ENCODE results near the gene KLHDC10.
"Not testable (repeated sequence)": the region's sequence is repeated elsewhere in the genome, so short reads cannot be mapped to it uniquely, and the experiment has no call there.

KLHDC10 gene

GRCh38 chr7:130062246-130062645 lies 8.1 kb upstream of the KLHDC10 start:
- no peak for TF ChIP-seq CTCF (IDR thresholded peaks at IDR 0.05; ENCODE audit: insufficient read depth, low read length, poor library complexity, severe bottlenecking)
- Histone ChIP-seq H3K4me3 (replicated peaks; ENCODE audit: low read depth, low read length) (no peak overlapping the region), H3K36me3 (ENCODE audit: control insufficient read depth, insufficient read depth, low read length) (no peaks in the 10 kb centered on the region), H3K27me3 (replicated peaks; ENCODE audit: control insufficient read depth, insufficient read depth, low read length) (no peaks in the 10 kb centered on the region)
- no peak for DNase-seq (ENCODE audit: extremely low read depth, insufficient read length)

- peak; percentile 84 for TF ChIP-seq CTCF (IDR thresholded peaks at IDR 0.05; ENCODE audit: insufficient read depth, low read length, poor library complexity, severe bottlenecking)
- Histone ChIP-seq H3K27me3 (replicated peaks; ENCODE audit: control insufficient read depth, insufficient read depth, low read length) (no peaks in the 10 kb centered on the region), H3K4me3 (replicated peaks; ENCODE audit: low read depth, low read length) (no peak overlapping the region), H3K36me3 (ENCODE audit: control insufficient read depth, insufficient read depth, low read length) (no peaks in the 10 kb centered on the region)
- DNase-seq (ENCODE audit: extremely low read depth, insufficient read length): peak; percentile 13
These were observed 7.3 kb upstream of the KLHDC10 start for GRCh38 chr7:130063036-130063435.

- not testable (repeated sequence) for DNase-seq (ENCODE audit: extremely low read depth, insufficient read length); H3K27me3 ChIP-seq (replicated peaks; ENCODE audit: control insufficient read depth, insufficient read depth, low read length); H3K4me3 ChIP-seq (replicated peaks; ENCODE audit: low read depth, low read length); H3K36me3 ChIP-seq (ENCODE audit: control insufficient read depth, insufficient read depth, low read length)
These were observed 5.8 kb upstream of the KLHDC10 start for GRCh38 chr7:130064580-130064926.

DNA sequence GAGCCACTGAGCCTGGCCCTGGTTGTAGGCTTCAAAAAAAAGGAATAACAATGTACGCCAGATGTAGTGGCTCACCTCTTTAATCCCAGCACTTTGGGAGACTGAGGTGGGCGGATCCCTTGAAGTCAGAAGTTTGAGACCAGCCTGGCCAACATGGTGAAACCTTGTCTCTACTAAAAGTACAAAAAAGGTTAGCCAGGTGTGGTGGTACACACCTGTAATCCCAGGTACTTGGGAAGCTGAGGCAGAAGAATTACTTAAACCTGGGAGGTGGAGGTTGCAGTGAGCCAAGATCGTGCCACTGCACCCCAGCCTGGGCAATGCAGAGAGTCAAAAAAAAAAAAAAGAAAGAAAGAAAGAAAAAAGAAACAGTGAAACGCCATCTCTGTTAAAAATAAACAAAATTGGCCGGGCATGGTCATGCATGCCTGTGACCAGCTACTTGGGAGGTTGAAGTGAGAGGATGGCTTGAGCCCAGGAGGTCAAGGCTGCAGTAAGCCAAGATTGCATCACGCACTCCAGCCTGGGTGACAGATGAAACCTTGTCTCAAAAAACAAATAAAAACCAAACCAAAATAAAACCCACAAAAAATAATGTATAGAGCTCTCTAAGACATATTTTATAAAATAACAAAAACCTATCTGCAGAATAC lies 4.7 kb upstream of the KLHDC10 start:
- no peak for DNase-seq (ENCODE audit: extremely low read depth, insufficient read length)
- Histone ChIP-seq H3K4me3 (replicated peaks; ENCODE audit: low read depth, low read length) (no peak overlapping the region), H3K27me3 (replicated peaks; ENCODE audit: control insufficient read depth, insufficient read depth, low read length) (no peaks in the 10 kb centered on the region), H3K36me3 (ENCODE audit: control insufficient read depth, insufficient read depth, low read length) (no peaks in the 10 kb centered on the region)
- no peak for TF ChIP-seq CTCF (IDR thresholded peaks at IDR 0.05; ENCODE audit: insufficient read depth, low read length, poor library complexity, severe bottlenecking)

- no peak for DNase-seq (ENCODE audit: extremely low read depth, insufficient read length)
- TF ChIP-seq CTCF (IDR thresholded peaks at IDR 0.05; ENCODE audit: insufficient read depth, low read length, poor library complexity, severe bottlenecking): no peak
- peak overlapping the region; percentile 74 for H3K4me3 ChIP-seq (replicated peaks; ENCODE audit: low read depth, low read length)
- no peaks in the 10 kb centered on the region for H3K27me3 ChIP-seq (replicated peaks; ENCODE audit: control insufficient read depth, insufficient read depth, low read length)
- no peaks in the 10 kb centered on the region for H3K36me3 ChIP-seq (ENCODE audit: control insufficient read depth, insufficient read depth, low read length)
These were observed 956 bp upstream of the KLHDC10 start for GRCh38 chr7:130069179-130069977.

- peak overlapping the region; percentile 93 for H3K4me3 ChIP-seq (replicated peaks; ENCODE audit: low read depth, low read length)
- H3K36me3 ChIP-seq (ENCODE audit: control insufficient read depth, insufficient read depth, low read length): no peaks in the 10 kb centered on the region
- no peak for TF ChIP-seq CTCF (IDR thresholded peaks at IDR 0.05; ENCODE audit: insufficient read depth, low read length, poor library complexity, severe bottlenecking)
- no peaks in the 10 kb centered on the region for H3K27me3 ChIP-seq (replicated peaks; ENCODE audit: control insufficient read depth, insufficient read depth, low read length)
- DNase-seq (ENCODE audit: extremely low read depth, insufficient read length): no peak
These were observed 708 bp downstream of the KLHDC10 start for GRCh38 chr7:130070861-130071622.

All from GM06990 (cell line).